Colon (tissue), 2 donors: ENCODE results near the gene UBE2V1.
"Not testable (repeated sequence)": the region's sequence is repeated elsewhere in the genome, so short reads cannot be mapped to it uniquely, and the experiment has no call there.

Experiments used
- FAIRE-seq: peaks from 2 replicates; lab custom pipeline; 2012; peaks lifted over from hg19 to GRCh38; lab: Jason Lieb, UNC
- donor health status: control.
- donor health status: control.

The UBE2V1 gene

GRCh38 chr20:50137702-50138101 lies 24.8 kb upstream of the UBE2V1 start:
- not testable (repeated sequence) for FAIRE-seq

GRCh38 chr20:50136822-50137599 lies 24.1 kb upstream of the UBE2V1 start:
- no peak for FAIRE-seq

GRCh38 chr20:50135157-50135556 lies 22.2 kb upstream of the UBE2V1 start:
- not testable (repeated sequence) for FAIRE-seq

GRCh38 chr20:50133474-50134217 lies 20.7 kb upstream of the UBE2V1 start:
- FAIRE-seq, result no peak

GRCh38 chr20:50133041-50133440 lies 20.1 kb upstream of the UBE2V1 start:
- no peak for FAIRE-seq

GRCh38 chr20:50130995-50131394 lies 18.0 kb upstream of the UBE2V1 start:
- FAIRE-seq, result no peak

- no peak for FAIRE-seq
These were observed 17.4 kb upstream of the UBE2V1 start for GRCh38 chr20:50130356-50130723.

- no peak for FAIRE-seq
These were observed 16.9 kb upstream of the UBE2V1 start for GRCh38 chr20:50129662-50130355.

GRCh38 chr20:50128520-50128905 lies 15.6 kb upstream of the UBE2V1 start:
- FAIRE-seq, result no peak

GRCh38 chr20:50127587-50128519 lies 14.9 kb upstream of the UBE2V1 start:
- no peak for FAIRE-seq

GRCh38 chr20:50126662-50127061 lies 13.7 kb upstream of the UBE2V1 start:
- FAIRE-seq, result no peak

GRCh38 chr20:50125279-50125678 lies 12.3 kb upstream of the UBE2V1 start:
- no peak for FAIRE-seq

GRCh38 chr20:50124496-50124895 lies 11.5 kb upstream of the UBE2V1 start:
- FAIRE-seq, result no peak

- no peak for FAIRE-seq
These were observed 10.5 kb upstream of the UBE2V1 start for GRCh38 chr20:50123418-50123817.

- FAIRE-seq, result no peak
These were observed 9.8 kb upstream of the UBE2V1 start for GRCh38 chr20:50122763-50123162.

- FAIRE-seq, result no peak
These were observed 8.9 kb upstream of the UBE2V1 start for GRCh38 chr20:50121858-50122271.

GRCh38 chr20:50120935-50121693 lies 8.2 kb upstream of the UBE2V1 start:
- FAIRE-seq, result no peak

GRCh38 chr20:50118203-50118602 lies 5.3 kb upstream of the UBE2V1 start:
- no peak for FAIRE-seq

GRCh38 chr20:50116368-50116999 lies 3.5 kb upstream of the UBE2V1 start:
- no peak for FAIRE-seq

GRCh38 chr20:50115591-50116367 lies 2.8 kb upstream of the UBE2V1 start:
- no peak for FAIRE-seq
